ENCODE measurements around the gene IMPDH2.

DNA sequence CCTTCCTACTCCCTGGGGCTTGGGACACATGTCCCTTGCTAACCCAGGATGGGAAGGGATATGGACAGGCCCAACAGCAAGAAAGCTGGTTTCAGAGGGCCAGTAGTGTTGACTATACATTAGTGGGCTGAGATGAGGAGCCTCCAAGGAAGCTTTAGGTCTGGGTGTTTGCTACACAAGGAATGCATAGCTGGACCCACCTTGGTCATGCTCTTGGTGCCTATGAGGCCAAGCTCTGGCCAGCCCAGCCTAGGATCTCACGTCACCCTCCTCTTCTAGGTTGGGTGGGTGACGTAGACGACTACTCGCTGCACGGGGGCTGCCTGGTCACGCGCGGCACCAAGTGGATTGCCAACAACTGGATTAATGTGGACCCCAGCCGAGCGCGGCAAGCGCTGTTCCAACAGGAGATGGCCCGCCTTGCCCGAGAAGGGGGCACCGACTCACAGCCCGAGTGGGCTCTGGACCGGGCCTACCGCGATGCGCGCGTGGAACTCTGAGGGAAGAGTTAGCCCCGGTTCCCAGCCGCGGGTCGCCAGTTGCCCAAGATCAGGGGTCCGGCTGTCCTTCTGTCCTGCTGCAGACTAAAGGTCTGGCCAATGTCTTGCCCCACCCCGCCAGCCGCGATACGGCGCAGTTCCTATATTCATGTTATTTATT, 22.7 kb downstream of the IMPDH2 start:
- TF ChIP-seq, protein P1, sequence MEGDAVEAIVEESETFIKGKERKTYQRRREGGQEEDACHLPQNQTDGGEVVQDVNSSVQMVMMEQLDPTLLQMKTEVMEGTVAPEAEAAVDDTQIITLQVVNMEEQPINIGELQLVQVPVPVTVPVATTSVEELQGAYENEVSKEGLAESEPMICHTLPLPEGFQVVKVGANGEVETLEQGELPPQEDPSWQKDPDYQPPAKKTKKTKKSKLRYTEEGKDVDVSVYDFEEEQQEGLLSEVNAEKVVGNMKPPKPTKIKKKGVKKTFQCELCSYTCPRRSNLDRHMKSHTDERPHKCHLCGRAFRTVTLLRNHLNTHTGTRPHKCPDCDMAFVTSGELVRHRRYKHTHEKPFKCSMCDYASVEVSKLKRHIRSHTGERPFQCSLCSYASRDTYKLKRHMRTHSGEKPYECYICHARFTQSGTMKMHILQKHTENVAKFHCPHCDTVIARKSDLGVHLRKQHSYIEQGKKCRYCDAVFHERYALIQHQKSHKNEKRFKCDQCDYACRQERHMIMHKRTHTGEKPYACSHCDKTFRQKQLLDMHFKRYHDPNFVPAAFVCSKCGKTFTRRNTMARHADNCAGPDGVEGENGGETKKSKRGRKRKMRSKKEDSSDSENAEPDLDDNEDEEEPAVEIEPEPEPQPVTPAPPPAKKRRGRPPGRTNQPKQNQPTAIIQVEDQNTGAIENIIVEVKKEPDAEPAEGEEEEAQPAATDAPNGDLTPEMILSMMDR (IDR thresholded peaks at IDR 0.05): no peak
- no peak for TF ChIP-seq EP300 (IDR thresholded peaks at IDR 0.05; ENCODE audit: low read depth)

Data from transverse colon (tissue), 3 donors.